Natural killer cell treated with Interleukin-12 subunit alpha and Interleukin-12 subunit beta and Interleukin-15 and Interleukin-18, amount 100 ng/mL, for 72 hours (primary cell): ENCODE measurements around the gene KRT73. TPM values are rescaled to one million over a fixed set of nuclear protein-coding genes. Genes with fewer than 3 reads are reported as not detected.

Experiments used
- ATAC-seq, 2 donors: fragments of 150-1000 bp; cut with Tn5 transposase in 1 of 2; sonication (Bioruptor Pico), chemical (Tn5 transposase) in 1 of 2; 2 replicates each; pipeline ENCODE4 v1.10.0; 2021
- DNase-seq: peaks from one replicate; pipeline ENCODE4 v3.0.0; 2022; ENCODE audit warnings: low spot score
- H3K27ac Mint-ChIP-seq, 2 donors: 1 replicate in 1 of 2; 2 replicates in 1 of 2; pipeline ENCODE4 v1.8.0; 2022; ENCODE audit warnings: mixed read lengths in 2 of 2, mild to moderate bottlenecking in 1 of 2, moderate library complexity in 1 of 2
- H3K27me3 Mint-ChIP-seq, 2 donors: 1 replicate in 1 of 2; 2 replicates in 1 of 2; pipeline ENCODE4 v1.8.0; 2022; ENCODE audit warnings: mixed read lengths in 2 of 2
- H3K36me3 Mint-ChIP-seq: one replicate; pipeline ENCODE4 v1.8.0; 2022; ENCODE audit warnings: mixed read lengths
- H3K4me1 Mint-ChIP-seq, 2 donors: 1 replicate in 1 of 2; 2 replicates in 1 of 2; pipeline ENCODE4 v1.8.0; 2022; ENCODE audit warnings: low read depth in 2 of 2, mixed read lengths in 2 of 2, mild to moderate bottlenecking in 1 of 2
- H3K4me3 Mint-ChIP-seq: one replicate; pipeline ENCODE4 v1.8.0; 2022; ENCODE audit warnings: mixed read lengths
- H3K9me3 Mint-ChIP-seq: 2 replicates; pipeline ENCODE4 v1.8.0; 2022; ENCODE audit warnings: mixed read lengths
- total RNA-seq, 2 donors: library from RNA; stranded (reverse); gene quantifications; one replicate each; pipeline ENCODE4 v1.2.3, GENCODE V29; 2022

Gene KRT73
- total RNA-seq, 2 donors from 2014 or later: 0.52 TPM; not detected in 1

GRCh38 chr12:52608826-52609630, 9.3 kb downstream of the KRT73 start:
- no peak overlapping the region for H3K4me3 Mint-ChIP-seq
- H3K4me1 Mint-ChIP-seq: peaks cover 30 to 45% of the 10 kb centered on the region in 2 donors
- H3K27me3 Mint-ChIP-seq: peaks cover 0 to 7% of the 10 kb centered on the region in 2 donors
- ATAC-seq (no peak), DNase-seq (no peak)
- no peak overlapping the region for H3K27ac Mint-ChIP-seq
- no peaks in the 10 kb centered on the region for H3K9me3 Mint-ChIP-seq
- no peaks in the 10 kb centered on the region for H3K36me3 Mint-ChIP-seq

DNA sequence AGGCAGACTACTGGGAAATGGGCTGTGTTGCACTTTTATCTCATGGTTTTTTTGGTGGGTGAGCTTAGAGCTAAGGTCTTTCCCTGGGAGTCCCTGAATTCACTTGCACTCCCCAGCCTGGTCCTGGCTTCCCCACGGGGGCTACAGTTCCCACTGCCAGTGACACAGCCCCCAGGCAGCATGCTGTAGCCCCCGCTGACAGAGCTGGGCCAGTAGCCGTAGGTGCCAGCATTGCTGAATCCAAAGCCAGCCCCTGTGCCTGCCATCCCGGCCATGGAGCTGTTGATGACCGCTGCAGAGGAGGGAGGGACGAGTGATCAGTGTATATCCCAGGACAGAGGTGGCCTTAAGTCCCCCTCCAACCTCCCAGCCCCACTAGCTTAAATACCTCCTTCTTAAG, 10.2 kb downstream of the KRT73 start:
- peaks cover 0 to 7% of the 10 kb centered on the region in 2 donors for H3K27me3 Mint-ChIP-seq
- ATAC-seq (no peak), DNase-seq (no peak)
- peaks cover 25 to 43% of the 10 kb centered on the region in 2 donors for H3K4me1 Mint-ChIP-seq
- H3K9me3 Mint-ChIP-seq: no peaks in the 10 kb centered on the region
- H3K4me3 Mint-ChIP-seq: no peak overlapping the region
- no peaks in the 10 kb centered on the region for H3K36me3 Mint-ChIP-seq
- no peak overlapping the region for H3K27ac Mint-ChIP-seq

DNA sequence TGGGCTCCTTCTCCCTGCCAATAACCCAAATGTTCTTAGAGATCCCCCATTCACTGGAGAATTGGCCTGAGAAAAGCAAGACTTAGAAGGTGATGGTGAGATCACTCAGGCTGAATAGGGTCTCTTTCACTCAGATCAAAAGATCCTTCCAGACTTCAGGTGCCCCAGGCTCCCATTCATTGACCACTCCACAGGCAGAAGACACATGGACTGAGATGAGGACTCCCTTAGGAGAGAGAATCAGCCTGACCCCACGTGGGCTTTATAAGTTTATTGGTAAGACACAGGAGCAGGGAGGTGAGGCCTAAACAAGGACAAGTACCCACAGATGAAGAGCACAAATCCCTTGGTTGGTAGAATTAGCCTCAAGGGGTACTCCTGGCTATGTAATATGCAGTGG, 11.0 kb downstream of the KRT73 start:
- Mint-ChIP-seq H3K36me3 (no peaks in the 10 kb centered on the region), H3K27me3 (peaks cover 0 to 7% of the 10 kb centered on the region in 2 donors), H3K27ac (no peak overlapping the region), H3K4me1 (peaks cover 25 to 47% of the 10 kb centered on the region in 2 donors), H3K4me3 (no peak overlapping the region), H3K9me3 (no peaks in the 10 kb centered on the region)
- ATAC-seq (no peak), DNase-seq (no peak)

- Mint-ChIP-seq H3K9me3 (no peaks in the 10 kb centered on the region), H3K27ac (peak overlapping the region in 1 of 2 donors; percentile 36), H3K36me3 (no peaks in the 10 kb centered on the region), H3K4me3 (no peak overlapping the region), H3K4me1 (peaks cover 25 to 47% of the 10 kb centered on the region in 2 donors), H3K27me3 (peaks cover 0 to 7% of the 10 kb centered on the region in 2 donors)
- DNase-seq (no peak), ATAC-seq (no peak)
Observed at GRCh38 chr12:52606581-52607218, 11.7 kb downstream of the KRT73 start.

- Mint-ChIP-seq H3K4me1 (peaks cover 25 to 44% of the 10 kb centered on the region in 2 donors), H3K27ac (no peak overlapping the region), H3K27me3 (peaks cover 0 to 7% of the 10 kb centered on the region in 2 donors), H3K36me3 (no peaks in the 10 kb centered on the region), H3K9me3 (no peaks in the 10 kb centered on the region), H3K4me3 (no peak overlapping the region)
- no peak for DNase-seq
- ATAC-seq: no peak
Observed at GRCh38 chr12:52606096-52606495, 12.3 kb downstream of the KRT73 start.

- Mint-ChIP-seq H3K4me3 (no peak overlapping the region), H3K27ac (no peak overlapping the region), H3K36me3 (no peaks in the 10 kb centered on the region), H3K27me3 (peaks cover 0 to 8% of the 10 kb centered on the region in 2 donors), H3K4me1 (peaks cover 25 to 40% of the 10 kb centered on the region in 2 donors), H3K9me3 (no peaks in the 10 kb centered on the region)
- no peak for DNase-seq
- peak; percentile 74 to 82 for ATAC-seq
Observed at GRCh38 chr12:52605542-52605941, 12.8 kb downstream of the KRT73 start.

DNA sequence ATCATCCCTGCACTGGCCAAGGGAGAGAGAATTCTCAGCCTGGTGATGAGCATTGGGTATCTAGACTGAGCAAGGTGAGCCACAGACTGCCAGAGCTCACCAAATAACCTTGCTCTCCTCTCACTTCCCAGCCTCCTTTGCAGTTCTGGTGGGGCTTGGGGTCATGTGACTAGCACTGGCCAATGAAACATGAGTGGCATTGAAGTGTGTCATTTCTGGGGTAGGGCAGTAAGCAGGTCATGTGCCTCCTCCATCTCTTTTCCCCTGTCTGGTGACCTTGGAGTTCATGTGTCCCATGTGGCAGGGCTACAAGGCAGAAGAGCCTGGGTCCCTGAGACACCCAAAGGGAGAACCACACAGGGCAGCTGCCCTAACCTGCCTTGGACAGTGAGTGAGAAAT, 13.5 kb downstream of the KRT73 start:
- Mint-ChIP-seq H3K27me3 (peaks cover 5 to 14% of the 10 kb centered on the region in 2 donors), H3K4me3 (no peak overlapping the region), H3K36me3 (no peaks in the 10 kb centered on the region), H3K4me1 (peaks cover 25 to 39% of the 10 kb centered on the region in 2 donors), H3K9me3 (no peaks in the 10 kb centered on the region), H3K27ac (no peak overlapping the region)
- no peak for DNase-seq
- ATAC-seq: no peak

GRCh38 chr12:52603314-52603713, 15.0 kb downstream of the KRT73 start:
- Mint-ChIP-seq H3K4me1 (peaks cover 18 to 31% of the 10 kb centered on the region in 2 donors), H3K4me3 (no peak overlapping the region), H3K9me3 (no peaks in the 10 kb centered on the region), H3K27me3 (peaks cover 5 to 23% of the 10 kb centered on the region in 2 donors), H3K36me3 (no peaks in the 10 kb centered on the region), H3K27ac (no peak overlapping the region)
- ATAC-seq (no peak), DNase-seq (no peak)

GRCh38 chr12:52602552-52602951, 15.8 kb downstream of the KRT73 start:
- Mint-ChIP-seq H3K27ac (peak overlapping the region in 1 of 2 donors; percentile 20), H3K36me3 (no peaks in the 10 kb centered on the region), H3K4me1 (peaks cover 14 to 27% of the 10 kb centered on the region in 2 donors), H3K9me3 (no peaks in the 10 kb centered on the region), H3K4me3 (no peak overlapping the region), H3K27me3 (peaks cover 5 to 18% of the 10 kb centered on the region in 2 donors)
- no peak for DNase-seq
- ATAC-seq: no peak

- DNase-seq (no peak), ATAC-seq (no peak)
- no peak overlapping the region for H3K27ac Mint-ChIP-seq
- H3K4me3 Mint-ChIP-seq: no peak overlapping the region
- peaks cover 12 to 25% of the 10 kb centered on the region in 2 donors for H3K4me1 Mint-ChIP-seq
- peaks cover 5 to 15% of the 10 kb centered on the region in 2 donors for H3K27me3 Mint-ChIP-seq
- H3K36me3 Mint-ChIP-seq: no peaks in the 10 kb centered on the region
- H3K9me3 Mint-ChIP-seq: no peaks in the 10 kb centered on the region
Observed at GRCh38 chr12:52601671-52602070, 16.7 kb downstream of the KRT73 start.

GRCh38 chr12:52600941-52601481, 17.3 kb downstream of the KRT73 start, which contains the start of gene KRT72:
TSS of gene KRT72 (minus strand) at chr12:52601463. CDS start at chr12:52601452, 11 bp downstream.
- Mint-ChIP-seq H3K4me3 (no peak within 1 kb of the TSS), H3K36me3 (no peaks in the 10 kb centered on the region), H3K4me1 (peaks cover 11 to 23% of the 10 kb centered on the region in 2 donors), H3K27me3 (peaks cover 5 to 15% of the 10 kb centered on the region in 2 donors), H3K9me3 (no peaks in the 10 kb centered on the region), H3K27ac (peak within 1 kb of the TSS in 1 of 2 donors; percentile 20)
- no peak for DNase-seq
- ATAC-seq: no peak

GRCh38 chr12:52600475-52600874, 17.9 kb downstream of the KRT73 start:
- H3K27me3 Mint-ChIP-seq: peaks cover 5 to 15% of the 10 kb centered on the region in 2 donors
- no peaks in the 10 kb centered on the region for H3K9me3 Mint-ChIP-seq
- no peak overlapping the region for H3K27ac Mint-ChIP-seq
- DNase-seq: no peak
- ATAC-seq: no peak
- no peaks in the 10 kb centered on the region for H3K36me3 Mint-ChIP-seq
- peaks cover 6 to 18% of the 10 kb centered on the region in 2 donors for H3K4me1 Mint-ChIP-seq
- no peak overlapping the region for H3K4me3 Mint-ChIP-seq

- H3K4me1 Mint-ChIP-seq: peaks cover 2 to 16% of the 10 kb centered on the region in 2 donors
- no peaks in the 10 kb centered on the region for H3K9me3 Mint-ChIP-seq
- no peak overlapping the region for H3K27ac Mint-ChIP-seq
- ATAC-seq (no peak), DNase-seq (no peak)
- no peaks in the 10 kb centered on the region for H3K36me3 Mint-ChIP-seq
- H3K4me3 Mint-ChIP-seq: no peak overlapping the region
- peaks cover 5 to 15% of the 10 kb centered on the region in 2 donors for H3K27me3 Mint-ChIP-seq
Observed at GRCh38 chr12:52600071-52600470, 18.3 kb downstream of the KRT73 start.

DNA sequence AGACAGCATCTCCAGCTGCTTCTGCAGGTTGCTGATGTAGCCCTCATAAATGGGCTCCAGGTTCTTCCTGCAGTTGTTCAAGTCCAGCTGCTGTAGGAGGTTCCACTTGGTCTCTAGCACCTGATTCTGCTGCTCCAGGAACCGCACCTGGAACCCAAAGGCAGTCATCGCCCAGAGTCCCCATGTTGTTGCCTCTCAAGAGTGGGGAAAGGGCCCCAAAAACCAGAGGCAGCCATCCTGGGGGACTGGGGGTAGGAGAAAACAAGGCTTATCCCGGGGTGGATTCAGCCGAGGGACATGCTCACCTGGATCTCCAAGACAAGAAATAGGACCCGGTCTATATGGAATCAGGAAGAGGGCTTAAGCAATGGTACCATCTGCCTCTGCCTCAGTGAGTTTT, 19.4 kb downstream of the KRT73 start:
- ATAC-seq (no peak), DNase-seq (no peak)
- no peaks in the 10 kb centered on the region for H3K9me3 Mint-ChIP-seq

More for the DNA sequence above, 19.4 kb downstream of the KRT73 start:
- peaks cover 5 to 15% of the 10 kb centered on the region in 2 donors for H3K27me3 Mint-ChIP-seq
- peaks cover 0 to 14% of the 10 kb centered on the region in 2 donors for H3K4me1 Mint-ChIP-seq
- no peak overlapping the region for H3K4me3 Mint-ChIP-seq
- H3K27ac Mint-ChIP-seq: no peak overlapping the region
- no peaks in the 10 kb centered on the region for H3K36me3 Mint-ChIP-seq
